ENCODE data around the gene EPB41L3. TPM values are rescaled to one million over a fixed set of nuclear protein-coding genes. Genes with fewer than 3 reads are reported as not detected.
A peak's percentile ranks its signal among the peaks of the same experiment; 100 is the strongest.

The EPB41L3 gene
- total RNA-seq, 1 experiment from 2014 or later = 16.1 TPM

DNA sequence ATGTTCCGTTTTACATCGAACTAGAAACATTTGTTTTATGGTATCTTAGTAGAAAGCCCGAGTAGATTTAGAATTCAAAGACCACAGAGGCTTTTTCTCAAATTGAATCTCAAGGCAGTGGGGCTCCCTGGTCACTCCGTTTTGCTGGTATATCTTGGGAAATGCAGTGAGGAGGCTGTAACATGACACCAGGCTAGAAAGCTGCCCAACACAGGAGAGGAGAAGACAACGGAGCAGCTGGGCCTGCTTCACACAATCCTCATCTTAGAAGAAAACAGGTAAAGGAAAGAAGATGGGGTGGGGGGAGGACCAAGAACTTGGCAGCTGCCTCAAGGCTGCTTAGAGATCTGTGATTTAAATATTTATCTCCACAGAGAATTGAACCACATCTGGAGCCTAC is 38.3 kb upstream of the EPB41L3 start:
- no peaks in the 10 kb centered on the region for H3K79me2 ChIP-seq (ENCODE audit: insufficient read depth, low read length)
- H3K4me1 ChIP-seq (ENCODE audit: insufficient read depth, low read length) = peaks cover 9% of the 10 kb centered on the region; the same call in 1 of the 2 replicates
- no peak overlapping the region for H2BK15ac ChIP-seq (ENCODE audit: low read depth, low read length)
- H3K27ac Mint-ChIP-seq = peak overlapping the region in 2 of 3 experiments; percentile 80 to 96; a peak in 6 of 7 replicates
- H4K20me1 ChIP-seq (ENCODE audit: control insufficient read depth, insufficient read depth, insufficient read length) = no peaks in the 10 kb centered on the region
- TF ChIP-seq, protein P1, sequence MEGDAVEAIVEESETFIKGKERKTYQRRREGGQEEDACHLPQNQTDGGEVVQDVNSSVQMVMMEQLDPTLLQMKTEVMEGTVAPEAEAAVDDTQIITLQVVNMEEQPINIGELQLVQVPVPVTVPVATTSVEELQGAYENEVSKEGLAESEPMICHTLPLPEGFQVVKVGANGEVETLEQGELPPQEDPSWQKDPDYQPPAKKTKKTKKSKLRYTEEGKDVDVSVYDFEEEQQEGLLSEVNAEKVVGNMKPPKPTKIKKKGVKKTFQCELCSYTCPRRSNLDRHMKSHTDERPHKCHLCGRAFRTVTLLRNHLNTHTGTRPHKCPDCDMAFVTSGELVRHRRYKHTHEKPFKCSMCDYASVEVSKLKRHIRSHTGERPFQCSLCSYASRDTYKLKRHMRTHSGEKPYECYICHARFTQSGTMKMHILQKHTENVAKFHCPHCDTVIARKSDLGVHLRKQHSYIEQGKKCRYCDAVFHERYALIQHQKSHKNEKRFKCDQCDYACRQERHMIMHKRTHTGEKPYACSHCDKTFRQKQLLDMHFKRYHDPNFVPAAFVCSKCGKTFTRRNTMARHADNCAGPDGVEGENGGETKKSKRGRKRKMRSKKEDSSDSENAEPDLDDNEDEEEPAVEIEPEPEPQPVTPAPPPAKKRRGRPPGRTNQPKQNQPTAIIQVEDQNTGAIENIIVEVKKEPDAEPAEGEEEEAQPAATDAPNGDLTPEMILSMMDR (conservative IDR thresholded peaks at IDR 0.05) = no peak
- no peak overlapping the region for H3K23ac ChIP-seq (ENCODE audit: insufficient read length, low read depth, low read length)
- no peak overlapping the region for H4K5ac ChIP-seq (ENCODE audit: insufficient read length, low read depth, low read length)
- no peak overlapping the region for H2BK5ac ChIP-seq (ENCODE audit: insufficient read length, low read length)
- H3K9me3 Mint-ChIP-seq = no peaks in the 10 kb centered on the region
- H3T11ph ChIP-seq (ENCODE audit: low read length) = no peak overlapping the region
- no peak overlapping the region for H3K14ac ChIP-seq (ENCODE audit: insufficient read depth, low read length)
- no peak overlapping the region for H2AK5ac ChIP-seq (ENCODE audit: insufficient read length, low read length)
- H4K91ac ChIP-seq (ENCODE audit: insufficient read length, low read depth, low read length) = no peak overlapping the region
- H4K8ac ChIP-seq (replicated peaks; ENCODE audit: insufficient read length, low read depth, low read length) = no peak overlapping the region
- no peak overlapping the region for H2BK20ac ChIP-seq (ENCODE audit: low read depth, low read length, poor library complexity, severe bottlenecking)
- no peak overlapping the region for H3K56ac ChIP-seq (ENCODE audit: insufficient read length, low read depth, low read length)
- H3K4me2 ChIP-seq (ENCODE audit: insufficient read depth, insufficient read length, low read length) = no peak overlapping the region
- H3K27me3 ChIP-seq (ENCODE audit: insufficient read depth, low read length) = no peaks in the 10 kb centered on the region
- no peak overlapping the region for H2AFZ ChIP-seq (ENCODE audit: low read length)
- H3K4me1 Mint-ChIP-seq = peaks cover 51 to 53% of the 10 kb centered on the region in 2 experiments
- no peak overlapping the region for H2BK12ac ChIP-seq (ENCODE audit: insufficient read length, low read depth, low read length)
- no CpG with 5 or more reads among the region's 5 CpGs for whole genome bisulfite sequencing (ENCODE audit: extremely low coverage, insufficient read length, low lambda C conversion rate)
- H3K36me3 Mint-ChIP-seq (ENCODE audit: insufficient read depth in 1 of 3, low read depth in 3 of 3) = no peaks in the 10 kb centered on the region
- H3K27me3 Mint-ChIP-seq (ENCODE audit: low read depth) = no peaks in the 10 kb centered on the region
- no peaks in the 10 kb centered on the region for H3K23me2 ChIP-seq (ENCODE audit: insufficient read length, low read depth, low read length, poor library complexity, severe bottlenecking)
- no peak overlapping the region for H3K27ac ChIP-seq (ENCODE audit: insufficient read length, low read depth, low read length)
- no peak overlapping the region for H3K4ac ChIP-seq (ENCODE audit: low read depth, low read length)
- no peaks in the 10 kb centered on the region for H3K79me1 ChIP-seq (ENCODE audit: insufficient read depth, low read depth, low read length, poor library complexity, severe bottlenecking)
- H3K4me3 Mint-ChIP-seq = no peak overlapping the region; a peak in 1 of 5 replicates
- no peak overlapping the region for H2BK120ac ChIP-seq (ENCODE audit: low read depth, low read length, poor library complexity, severe bottlenecking)
- H3K9me3 ChIP-seq (ENCODE audit: control insufficient read depth, low read depth, low read length) = no peaks in the 10 kb centered on the region
- peak; percentile 66 for DNase-seq
- no peak overlapping the region for H3K9ac ChIP-seq (ENCODE audit: extremely low read depth, insufficient read length, low read length)
- H3K18ac ChIP-seq (ENCODE audit: insufficient read length, low read depth, low read length) = no peak overlapping the region

Data from H9 (cell line).